Measurements from ENCODE around the gene ZMYND8. TPM values are rescaled to one million over a fixed set of nuclear protein-coding genes. Genes with fewer than 3 reads are reported as not detected.
"Not testable (repeated sequence)": the region's sequence is repeated elsewhere in the genome, so short reads cannot be mapped to it uniquely, and the experiment has no call there.

Gene ZMYND8
- total RNA-seq, 1 donor from 2014 or later = 13.6 TPM

GRCh38 chr20:47289096-47289495, 67.4 kb downstream of the ZMYND8 start:
- no peak overlapping the region for H3K4me3 ChIP-seq (ENCODE audit: low read length in 3 of 3)
- H3K36me3 ChIP-seq (ENCODE audit: control insufficient read depth in 3 of 3, insufficient read depth in 3 of 3, low read length in 3 of 3) = peaks cover 27 to 48% (median 42%) of the 10 kb centered on the region in 3 donors
- H3K9ac ChIP-seq (ENCODE audit: low read depth in 1 of 3, low read length in 3 of 3) = no peak overlapping the region
- no peaks in the 10 kb centered on the region for H3K4me1 ChIP-seq (ENCODE audit: control insufficient read depth in 3 of 3, insufficient read depth in 3 of 3, low read length in 3 of 3)
- no peaks in the 10 kb centered on the region for H3K9me3 ChIP-seq (ENCODE audit: control insufficient read depth in 3 of 3, low read length in 3 of 3)
- no peaks in the 10 kb centered on the region for H3K27me3 ChIP-seq (ENCODE audit: control insufficient read depth in 3 of 3, insufficient read depth in 3 of 3, low read length in 3 of 3)
- H3K27ac ChIP-seq (ENCODE audit: low read depth, low read length) = no peak overlapping the region

- H3K36me3 ChIP-seq (ENCODE audit: control insufficient read depth in 3 of 3, insufficient read depth in 3 of 3, low read length in 3 of 3) = peaks cover 29 to 49% (median 42%) of the 10 kb centered on the region in 3 donors
- not testable (repeated sequence) for H3K27ac ChIP-seq (ENCODE audit: low read depth, low read length); H3K9ac ChIP-seq (ENCODE audit: low read depth in 1 of 3, low read length in 3 of 3); H3K27me3 ChIP-seq (ENCODE audit: control insufficient read depth in 3 of 3, insufficient read depth in 3 of 3, low read length in 3 of 3); H3K4me1 ChIP-seq (ENCODE audit: control insufficient read depth in 3 of 3, insufficient read depth in 3 of 3, low read length in 3 of 3); H3K9me3 ChIP-seq (ENCODE audit: control insufficient read depth in 3 of 3, low read length in 3 of 3); H3K4me3 ChIP-seq (ENCODE audit: low read length in 3 of 3)
These were observed 68.0 kb downstream of the ZMYND8 start for GRCh38 chr20:47288530-47288929.

- H3K4me3 ChIP-seq (ENCODE audit: low read length in 3 of 3) = no peak overlapping the region
- H3K27ac ChIP-seq (ENCODE audit: low read depth, low read length) = no peak overlapping the region
- no peaks in the 10 kb centered on the region for H3K4me1 ChIP-seq (ENCODE audit: control insufficient read depth in 3 of 3, insufficient read depth in 3 of 3, low read length in 3 of 3)
- no peaks in the 10 kb centered on the region for H3K9me3 ChIP-seq (ENCODE audit: control insufficient read depth in 3 of 3, low read length in 3 of 3)
- H3K36me3 ChIP-seq (ENCODE audit: control insufficient read depth in 3 of 3, insufficient read depth in 3 of 3, low read length in 3 of 3) = peaks cover 32 to 52% (median 43%) of the 10 kb centered on the region in 3 donors
- H3K27me3 ChIP-seq (ENCODE audit: control insufficient read depth in 3 of 3, insufficient read depth in 3 of 3, low read length in 3 of 3) = no peaks in the 10 kb centered on the region
- H3K9ac ChIP-seq (ENCODE audit: low read depth in 1 of 3, low read length in 3 of 3) = no peak overlapping the region
These were observed 68.8 kb downstream of the ZMYND8 start for GRCh38 chr20:47287609-47288144.

- Histone ChIP-seq H3K9ac (ENCODE audit: low read depth in 1 of 3, low read length in 3 of 3) (no peak overlapping the region), H3K27me3 (ENCODE audit: control insufficient read depth in 3 of 3, insufficient read depth in 3 of 3, low read length in 3 of 3) (no peaks in the 10 kb centered on the region), H3K27ac (ENCODE audit: low read depth, low read length) (no peak overlapping the region), H3K4me3 (ENCODE audit: low read length in 3 of 3) (no peak overlapping the region), H3K9me3 (ENCODE audit: control insufficient read depth in 3 of 3, low read length in 3 of 3) (no peaks in the 10 kb centered on the region), H3K36me3 (ENCODE audit: control insufficient read depth in 3 of 3, insufficient read depth in 3 of 3, low read length in 3 of 3) (peaks cover 40 to 57% (median 43%) of the 10 kb centered on the region in 3 donors), H3K4me1 (ENCODE audit: control insufficient read depth in 3 of 3, insufficient read depth in 3 of 3, low read length in 3 of 3) (no peaks in the 10 kb centered on the region)
These were observed 69.8 kb downstream of the ZMYND8 start for GRCh38 chr20:47286681-47287080.

GRCh38 chr20:47285189-47285588, 71.3 kb downstream of the ZMYND8 start:
- Histone ChIP-seq H3K27ac (ENCODE audit: low read depth, low read length) (no peak overlapping the region), H3K4me3 (ENCODE audit: low read length in 3 of 3) (no peak overlapping the region), H3K4me1 (ENCODE audit: control insufficient read depth in 3 of 3, insufficient read depth in 3 of 3, low read length in 3 of 3) (no peaks in the 10 kb centered on the region), H3K36me3 (ENCODE audit: control insufficient read depth in 3 of 3, insufficient read depth in 3 of 3, low read length in 3 of 3) (peaks cover 44 to 58% (median 45%) of the 10 kb centered on the region in 3 donors), H3K27me3 (ENCODE audit: control insufficient read depth in 3 of 3, insufficient read depth in 3 of 3, low read length in 3 of 3) (no peaks in the 10 kb centered on the region), H3K9ac (ENCODE audit: low read depth in 1 of 3, low read length in 3 of 3) (no peak overlapping the region), H3K9me3 (ENCODE audit: control insufficient read depth in 3 of 3, low read length in 3 of 3) (no peaks in the 10 kb centered on the region)

- Histone ChIP-seq H3K9me3 (ENCODE audit: control insufficient read depth in 3 of 3, low read length in 3 of 3) (no peaks in the 10 kb centered on the region), H3K27ac (ENCODE audit: low read depth, low read length) (no peak overlapping the region), H3K4me3 (ENCODE audit: low read length in 3 of 3) (no peak overlapping the region), H3K4me1 (ENCODE audit: control insufficient read depth in 3 of 3, insufficient read depth in 3 of 3, low read length in 3 of 3) (no peaks in the 10 kb centered on the region), H3K9ac (ENCODE audit: low read depth in 1 of 3, low read length in 3 of 3) (no peak overlapping the region), H3K27me3 (ENCODE audit: control insufficient read depth in 3 of 3, insufficient read depth in 3 of 3, low read length in 3 of 3) (no peaks in the 10 kb centered on the region), H3K36me3 (ENCODE audit: control insufficient read depth in 3 of 3, insufficient read depth in 3 of 3, low read length in 3 of 3) (peaks cover 39 to 57% (median 45%) of the 10 kb centered on the region in 3 donors)
These were observed 72.1 kb downstream of the ZMYND8 start for GRCh38 chr20:47284373-47284772.

- no peaks in the 10 kb centered on the region for H3K27me3 ChIP-seq (ENCODE audit: control insufficient read depth in 3 of 3, insufficient read depth in 3 of 3, low read length in 3 of 3)
- peaks cover 33 to 57% (median 43%) of the 10 kb centered on the region in 3 donors for H3K36me3 ChIP-seq (ENCODE audit: control insufficient read depth in 3 of 3, insufficient read depth in 3 of 3, low read length in 3 of 3)
- H3K4me1 ChIP-seq (ENCODE audit: control insufficient read depth in 3 of 3, insufficient read depth in 3 of 3, low read length in 3 of 3) = peaks cover 0 to 3% (median 0%) of the 10 kb centered on the region in 3 donors
- H3K9ac ChIP-seq (ENCODE audit: low read depth in 1 of 3, low read length in 3 of 3) = no peak overlapping the region
- no peak overlapping the region for H3K27ac ChIP-seq (ENCODE audit: low read depth, low read length)
- no peak overlapping the region for H3K4me3 ChIP-seq (ENCODE audit: low read length in 3 of 3)
- H3K9me3 ChIP-seq (ENCODE audit: control insufficient read depth in 3 of 3, low read length in 3 of 3) = no peaks in the 10 kb centered on the region
These were observed 73.1 kb downstream of the ZMYND8 start for GRCh38 chr20:47283411-47283810.

- no peak overlapping the region for H3K27ac ChIP-seq (ENCODE audit: low read depth, low read length)
- H3K27me3 ChIP-seq (ENCODE audit: control insufficient read depth in 3 of 3, insufficient read depth in 3 of 3, low read length in 3 of 3) = no peaks in the 10 kb centered on the region
- H3K9me3 ChIP-seq (ENCODE audit: control insufficient read depth in 3 of 3, low read length in 3 of 3) = no peaks in the 10 kb centered on the region
- peaks cover 0 to 3% (median 0%) of the 10 kb centered on the region in 3 donors for H3K4me1 ChIP-seq (ENCODE audit: control insufficient read depth in 3 of 3, insufficient read depth in 3 of 3, low read length in 3 of 3)
- no peak overlapping the region for H3K9ac ChIP-seq (ENCODE audit: low read depth in 1 of 3, low read length in 3 of 3)
- H3K36me3 ChIP-seq (ENCODE audit: control insufficient read depth in 3 of 3, insufficient read depth in 3 of 3, low read length in 3 of 3) = peaks cover 30 to 54% (median 40%) of the 10 kb centered on the region in 3 donors
- no peak overlapping the region for H3K4me3 ChIP-seq (ENCODE audit: low read length in 3 of 3)
These were observed 73.6 kb downstream of the ZMYND8 start for GRCh38 chr20:47282864-47283263.

- H3K36me3 ChIP-seq (ENCODE audit: control insufficient read depth in 3 of 3, insufficient read depth in 3 of 3, low read length in 3 of 3) = peaks cover 19 to 41% (median 30%) of the 10 kb centered on the region in 3 donors
- H3K27me3 ChIP-seq (ENCODE audit: control insufficient read depth in 3 of 3, insufficient read depth in 3 of 3, low read length in 3 of 3) = no peaks in the 10 kb centered on the region
- H3K9ac ChIP-seq (ENCODE audit: low read depth in 1 of 3, low read length in 3 of 3) = no peak overlapping the region
- H3K4me1 ChIP-seq (ENCODE audit: control insufficient read depth in 3 of 3, insufficient read depth in 3 of 3, low read length in 3 of 3) = peaks cover 5 to 9% (median 8%) of the 10 kb centered on the region in 3 donors
- no peak overlapping the region for H3K27ac ChIP-seq (ENCODE audit: low read depth, low read length)
- no peaks in the 10 kb centered on the region for H3K9me3 ChIP-seq (ENCODE audit: control insufficient read depth in 3 of 3, low read length in 3 of 3)
- H3K4me3 ChIP-seq (ENCODE audit: low read length in 3 of 3) = no peak overlapping the region
These were observed 75.1 kb downstream of the ZMYND8 start for GRCh38 chr20:47281376-47281775.

- Histone ChIP-seq H3K9ac (ENCODE audit: low read depth in 1 of 3, low read length in 3 of 3) (no peak overlapping the region), H3K4me1 (ENCODE audit: control insufficient read depth in 3 of 3, insufficient read depth in 3 of 3, low read length in 3 of 3) (peaks cover 5 to 13% (median 9%) of the 10 kb centered on the region in 3 donors), H3K27ac (ENCODE audit: low read depth, low read length) (no peak overlapping the region), H3K36me3 (ENCODE audit: control insufficient read depth in 3 of 3, insufficient read depth in 3 of 3, low read length in 3 of 3) (peaks cover 24 to 48% (median 36%) of the 10 kb centered on the region in 3 donors), H3K9me3 (ENCODE audit: control insufficient read depth in 3 of 3, low read length in 3 of 3) (no peaks in the 10 kb centered on the region), H3K4me3 (ENCODE audit: low read length in 3 of 3) (no peak overlapping the region), H3K27me3 (ENCODE audit: control insufficient read depth in 3 of 3, insufficient read depth in 3 of 3, low read length in 3 of 3) (no peaks in the 10 kb centered on the region)
These were observed 75.8 kb downstream of the ZMYND8 start for GRCh38 chr20:47280668-47281067.

Measured in skeletal muscle tissue (tissue), 4 donors.